DOHH2 (cell line): ENCODE data around the gene IGF2BP3.

Experiments
- EZH2phosphoT487 ChIP-seq: fragments of 200-600 bp; sonication (generic); IDR thresholded peaks from 2 replicates; pipeline ENCODE4 v1.6.1; 2017; ENCODE audit warnings: borderline replicate concordance, mild to moderate bottlenecking, antibody characterized with exemption, low read length, moderate library complexity, mixed read lengths
- TF ChIP-seq, protein P1 (sequence below): fragments of 200-600 bp; sonication (generic); IDR thresholded peaks from one replicate; pipeline ENCODE4 v1.5.1; 2014; ENCODE audit warnings: antibody characterized with exemption, mild to moderate bottlenecking, low read depth, low read length; ENCODE audit not compliant: poor library complexity, severe bottlenecking

DNA sequence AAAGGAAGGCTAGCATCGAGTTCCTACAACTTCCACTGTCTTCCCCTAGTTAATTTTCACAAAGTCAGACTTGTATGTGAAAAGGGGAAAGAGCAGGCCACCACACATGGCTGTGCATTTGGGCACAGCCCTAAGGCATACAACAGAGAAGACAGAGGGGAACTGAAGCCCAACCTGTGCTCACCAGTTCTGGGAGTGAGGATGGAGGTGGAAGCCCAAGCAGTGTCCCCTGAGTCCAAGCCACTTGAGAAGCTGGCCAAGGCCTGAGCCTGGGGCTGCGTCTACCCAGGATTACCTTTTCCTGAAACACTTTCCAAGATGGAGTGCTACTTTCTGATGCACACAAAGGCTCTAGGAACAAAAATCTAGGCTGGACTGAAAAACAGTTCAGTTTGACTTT is 203.4 kb downstream of the IGF2BP3 start:
- TF ChIP-seq, protein P1, sequence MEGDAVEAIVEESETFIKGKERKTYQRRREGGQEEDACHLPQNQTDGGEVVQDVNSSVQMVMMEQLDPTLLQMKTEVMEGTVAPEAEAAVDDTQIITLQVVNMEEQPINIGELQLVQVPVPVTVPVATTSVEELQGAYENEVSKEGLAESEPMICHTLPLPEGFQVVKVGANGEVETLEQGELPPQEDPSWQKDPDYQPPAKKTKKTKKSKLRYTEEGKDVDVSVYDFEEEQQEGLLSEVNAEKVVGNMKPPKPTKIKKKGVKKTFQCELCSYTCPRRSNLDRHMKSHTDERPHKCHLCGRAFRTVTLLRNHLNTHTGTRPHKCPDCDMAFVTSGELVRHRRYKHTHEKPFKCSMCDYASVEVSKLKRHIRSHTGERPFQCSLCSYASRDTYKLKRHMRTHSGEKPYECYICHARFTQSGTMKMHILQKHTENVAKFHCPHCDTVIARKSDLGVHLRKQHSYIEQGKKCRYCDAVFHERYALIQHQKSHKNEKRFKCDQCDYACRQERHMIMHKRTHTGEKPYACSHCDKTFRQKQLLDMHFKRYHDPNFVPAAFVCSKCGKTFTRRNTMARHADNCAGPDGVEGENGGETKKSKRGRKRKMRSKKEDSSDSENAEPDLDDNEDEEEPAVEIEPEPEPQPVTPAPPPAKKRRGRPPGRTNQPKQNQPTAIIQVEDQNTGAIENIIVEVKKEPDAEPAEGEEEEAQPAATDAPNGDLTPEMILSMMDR: no peak
- TF ChIP-seq EZH2phosphoT487: no peak
